HG03039 (cell line): ENCODE data around the gene EYA4.

Experiments
- ATAC-seq: cut with Tn5 transposase; IDR thresholded peaks from one replicate; pipeline ENCODE4 v1.9.1; 2021; ENCODE audit warnings: mild to moderate bottlenecking, moderate library complexity; ENCODE audit not compliant: unreplicated experiment

EYA4 gene

DNA sequence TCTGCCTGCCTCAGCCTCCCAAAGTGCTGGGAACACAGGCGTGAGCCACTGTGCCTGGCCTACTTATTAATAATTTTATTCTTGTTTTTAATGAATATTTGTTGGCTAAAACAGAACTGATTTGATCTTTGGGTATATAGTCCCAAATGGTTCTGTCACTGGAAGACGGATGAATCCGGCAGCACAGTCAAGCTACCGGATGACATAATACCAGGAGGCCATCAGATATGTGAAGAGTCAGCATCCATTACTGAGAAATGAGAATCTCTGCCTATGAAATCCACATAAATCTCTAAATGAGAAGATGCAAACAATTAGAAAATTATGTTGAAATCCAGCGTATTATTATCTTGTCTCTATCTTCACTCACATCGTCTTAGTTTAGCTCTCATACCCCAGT is 263.0 kb downstream of the EYA4 start:
- ATAC-seq, result no peak

DNA sequence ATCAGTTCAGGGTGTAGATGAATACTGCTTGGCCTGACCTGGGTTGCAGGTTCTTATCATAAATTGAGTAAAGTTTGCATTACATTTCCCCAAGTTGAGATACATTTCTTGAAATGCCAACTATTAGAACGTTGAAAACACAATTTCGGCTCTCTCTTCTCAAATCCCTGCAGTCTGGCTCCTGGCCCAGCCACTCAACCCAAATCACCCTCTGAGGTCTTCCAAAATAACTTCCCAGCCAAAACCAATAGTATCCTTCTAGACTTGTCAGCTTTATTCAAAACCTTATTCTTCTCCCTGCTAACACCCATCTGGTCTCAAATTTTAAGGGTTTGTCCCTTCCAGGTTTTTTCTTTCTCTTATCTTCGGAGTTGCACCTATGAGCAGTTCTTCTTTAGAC is 263.6 kb downstream of the EYA4 start:
- no peak for ATAC-seq

DNA sequence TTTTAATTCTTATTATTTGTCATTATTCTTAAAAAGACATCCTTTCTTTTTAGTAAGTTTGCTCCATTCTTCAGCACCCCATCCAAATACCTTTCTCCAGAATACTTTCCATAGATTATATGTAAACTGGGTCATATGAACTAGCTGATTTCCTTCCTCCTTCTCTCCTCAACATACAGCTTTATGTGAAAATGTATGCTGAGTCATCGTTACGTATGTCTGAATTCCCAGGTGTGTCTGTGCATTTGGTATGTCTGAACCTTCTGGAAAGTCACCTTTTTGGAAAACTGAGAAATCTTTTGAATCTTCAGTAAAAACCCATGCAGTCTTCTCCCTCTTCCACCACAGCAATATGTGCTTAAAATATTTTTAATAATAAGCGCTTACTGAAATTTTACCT is 264.5 kb downstream of the EYA4 start:
- no peak for ATAC-seq

DNA sequence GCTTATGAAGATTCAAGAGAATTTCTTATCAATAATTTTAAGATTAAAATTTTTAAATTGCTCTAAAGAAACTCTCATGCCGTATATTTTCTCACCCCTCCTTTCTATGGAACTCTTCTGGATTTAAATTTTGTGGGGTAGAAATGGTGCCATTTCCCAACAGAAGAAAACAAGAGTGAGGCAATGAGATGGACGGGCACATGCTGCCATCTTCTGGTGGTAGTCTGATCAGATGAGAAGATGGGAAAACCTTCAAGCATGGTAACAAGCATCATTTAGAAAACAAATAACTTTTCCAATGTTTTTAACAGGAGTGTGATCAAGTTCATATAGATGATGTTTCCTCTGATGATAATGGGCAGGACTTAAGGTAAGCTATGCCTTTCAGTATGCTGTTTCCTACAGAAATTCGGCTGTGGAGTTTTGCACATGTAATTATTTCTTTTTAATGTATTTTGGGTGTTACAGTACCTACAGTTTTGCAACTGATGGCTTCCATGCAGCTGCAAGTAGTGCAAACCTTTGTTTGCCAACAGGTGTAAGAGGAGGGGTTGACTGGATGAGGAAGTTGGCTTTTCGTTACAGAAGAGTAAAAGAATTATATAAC is 271.4 kb downstream of the EYA4 start:
- ATAC-seq, result no peak

DNA sequence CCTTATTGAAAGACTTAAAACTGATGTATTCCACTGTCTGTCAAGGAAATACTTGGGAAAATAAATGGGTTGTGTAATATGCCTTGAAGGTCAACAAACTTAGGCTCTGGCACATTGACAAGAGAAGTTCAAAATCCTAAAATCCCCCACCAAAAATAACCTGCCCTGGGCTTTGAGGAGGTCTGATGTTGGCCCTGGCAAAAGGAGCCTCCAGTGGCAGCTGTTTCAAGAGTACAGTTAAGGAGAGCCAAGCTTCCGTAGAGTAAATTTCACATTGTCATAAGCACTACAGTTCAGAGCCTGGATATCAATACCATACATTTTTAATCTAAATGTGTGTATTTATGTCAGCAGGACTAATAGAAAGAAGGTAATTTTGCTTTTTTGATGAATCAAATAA is 282.7 kb downstream of the EYA4 start:
- no peak for ATAC-seq

DNA sequence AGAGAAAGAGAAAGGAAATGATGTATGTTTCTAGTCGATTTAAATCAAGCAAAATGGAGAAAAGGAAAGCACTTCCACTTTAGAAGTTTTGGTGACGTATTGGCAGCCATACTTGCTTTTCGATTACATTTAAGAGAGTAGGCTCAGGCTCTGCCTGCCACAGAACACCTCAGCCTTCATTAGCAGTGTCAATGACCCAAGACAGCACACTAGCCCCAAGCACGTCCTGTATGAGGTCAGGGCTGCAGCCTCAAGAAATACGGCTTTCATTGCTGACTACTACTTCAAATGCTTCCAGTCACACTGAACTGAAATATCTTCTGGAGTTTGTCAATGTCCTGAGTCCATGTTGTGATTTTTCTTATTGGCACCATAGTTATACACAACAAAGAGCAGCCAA is 285.3 kb downstream of the EYA4 start:
- no peak for ATAC-seq

DNA sequence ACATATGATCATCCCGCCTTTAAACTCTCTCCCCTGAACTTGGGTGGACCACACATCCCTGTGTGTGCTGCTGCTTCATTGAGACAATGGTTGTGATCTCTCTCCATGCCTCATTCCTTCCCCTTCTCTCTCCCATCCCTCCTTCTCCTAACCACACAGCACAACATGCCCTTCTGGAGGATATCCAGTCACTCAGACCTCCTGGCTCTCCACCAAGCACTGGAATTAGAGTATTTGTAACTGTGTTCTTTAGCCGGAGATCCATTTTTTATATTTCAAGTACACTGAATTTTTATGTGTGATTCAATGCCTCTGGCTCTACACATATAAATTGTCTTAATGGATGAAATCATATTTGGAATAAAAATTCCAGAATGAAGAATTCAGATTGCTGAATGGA is 287.4 kb downstream of the EYA4 start:
- no peak for ATAC-seq

DNA sequence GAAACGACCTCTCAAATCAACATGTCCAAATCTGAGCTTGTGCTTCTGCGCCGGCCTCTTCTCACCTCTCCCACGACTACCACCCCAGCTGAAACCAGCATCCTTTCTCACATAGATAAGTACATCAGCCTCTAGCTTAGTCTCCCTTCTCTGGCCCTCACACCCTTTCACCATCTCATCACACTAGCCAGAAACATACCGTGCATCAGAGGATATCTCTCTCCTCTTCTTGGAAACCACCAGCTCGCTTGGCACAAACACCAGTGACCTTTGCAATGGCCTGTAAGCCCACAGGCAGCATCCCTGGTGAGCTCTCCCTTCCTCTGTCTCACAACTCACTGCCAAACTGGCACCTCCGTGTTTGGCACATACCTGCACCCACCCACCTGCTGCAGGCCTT is 291.8 kb downstream of the EYA4 start:
- ATAC-seq, result no peak

DNA sequence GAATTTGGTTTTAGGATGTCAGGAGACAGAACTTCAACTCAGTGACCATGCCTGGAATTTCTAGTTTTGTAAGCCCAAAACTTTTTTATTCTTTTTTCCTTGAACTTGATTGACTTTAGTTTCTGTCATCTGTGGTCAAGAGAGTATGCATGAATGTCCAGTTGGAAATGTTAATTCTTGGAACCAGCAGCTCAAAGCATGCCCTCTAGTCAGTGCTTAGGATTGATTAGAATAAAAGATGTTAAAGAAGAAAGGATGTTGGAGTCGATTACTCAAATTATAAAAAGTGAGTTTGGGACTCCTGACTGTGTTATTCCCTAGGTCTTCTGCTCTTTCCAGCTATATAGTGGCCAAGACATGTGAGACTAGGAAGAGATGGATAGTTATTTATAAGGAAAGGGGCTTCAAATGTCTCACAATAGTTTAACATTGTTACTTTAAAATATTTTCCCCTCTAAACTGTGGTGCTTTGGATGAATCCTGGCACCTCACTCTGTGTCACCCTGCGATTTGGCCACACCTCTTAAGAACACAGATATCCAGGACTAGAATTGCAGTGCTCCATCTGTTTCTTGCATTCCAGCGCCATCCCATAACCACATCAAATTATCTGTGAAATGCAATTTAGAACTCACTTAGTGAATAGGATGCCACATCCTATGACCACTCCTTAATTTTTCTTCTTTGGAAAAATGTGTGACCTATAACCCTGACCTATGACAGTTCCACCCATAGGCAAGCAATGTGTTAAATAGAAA is 298.5 kb downstream of the EYA4 start:
- no peak for ATAC-seq

DNA sequence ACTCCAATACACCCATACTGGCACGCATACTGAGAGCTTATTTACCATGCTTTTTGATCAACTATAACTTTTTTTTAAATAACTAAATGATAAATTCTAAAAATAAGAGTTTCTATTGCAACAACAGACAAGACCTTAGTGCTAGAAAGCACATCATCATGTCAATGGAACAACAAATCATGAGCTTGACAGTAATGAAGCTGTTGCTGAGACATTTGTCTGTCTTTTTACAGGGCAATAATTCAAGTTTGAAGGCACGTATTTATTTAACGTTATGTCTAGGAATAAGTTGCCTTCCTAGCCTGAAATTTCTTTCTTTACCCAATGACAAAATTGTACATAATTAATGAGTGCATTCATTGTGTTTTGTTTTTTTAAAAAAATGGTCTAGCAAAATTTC is 299.2 kb downstream of the EYA4 start:
- ATAC-seq, result no peak

DNA sequence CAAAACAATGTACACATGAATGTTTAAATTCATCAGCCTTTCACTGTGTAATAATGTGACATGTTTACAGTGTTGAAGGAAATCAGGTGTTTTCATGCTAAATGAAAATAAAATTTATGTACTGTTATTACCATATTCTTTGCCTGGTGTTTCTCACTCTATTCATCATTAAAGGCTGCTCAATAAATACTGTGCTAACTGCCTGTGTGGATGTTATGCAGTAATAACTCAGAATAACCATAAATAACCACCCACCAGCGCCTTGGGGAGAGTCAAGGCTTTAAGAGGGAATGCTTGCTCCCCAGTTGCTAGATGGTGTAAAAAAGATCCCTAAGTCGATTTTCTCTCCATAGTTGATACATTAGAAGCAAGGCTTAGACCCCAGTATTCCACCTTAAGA is 299.9 kb downstream of the EYA4 start:
- no peak for ATAC-seq

DNA sequence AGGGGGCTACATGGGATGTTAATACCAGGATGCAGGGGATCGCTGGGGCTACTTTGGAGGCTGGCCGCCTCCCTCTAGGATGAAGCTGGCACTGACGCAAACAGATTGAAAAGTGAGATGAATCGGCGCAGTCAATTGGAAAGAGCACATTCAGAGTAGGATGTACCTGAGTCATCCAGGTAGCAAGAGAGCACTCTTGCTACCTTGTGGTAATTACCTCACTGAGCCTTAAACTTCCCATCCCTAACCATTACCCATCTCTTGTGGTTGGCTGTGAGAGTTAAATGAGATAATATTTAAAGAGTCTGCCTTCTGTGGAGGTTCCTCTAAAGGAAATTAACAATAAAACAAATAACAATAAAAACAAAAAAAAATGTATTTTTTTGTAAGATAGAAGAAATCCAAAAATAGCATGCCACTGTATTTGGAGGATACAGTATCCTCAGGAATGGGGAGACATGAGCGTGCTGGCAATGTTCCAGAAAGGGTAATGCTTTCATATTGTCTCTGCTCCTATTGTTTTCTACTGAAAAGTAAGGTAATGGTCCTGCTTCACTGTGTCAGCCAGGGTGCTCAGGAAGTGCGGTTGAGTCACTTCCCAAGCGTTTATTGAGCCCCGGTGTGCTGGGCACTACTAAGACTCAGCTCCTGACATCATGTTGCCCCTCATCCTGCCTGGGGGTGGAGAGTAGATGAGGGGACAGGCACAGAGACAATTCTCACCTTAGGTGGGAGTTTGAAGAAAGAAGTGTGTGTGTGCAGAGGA is 301.1 kb downstream of the EYA4 start:
- no peak for ATAC-seq

DNA sequence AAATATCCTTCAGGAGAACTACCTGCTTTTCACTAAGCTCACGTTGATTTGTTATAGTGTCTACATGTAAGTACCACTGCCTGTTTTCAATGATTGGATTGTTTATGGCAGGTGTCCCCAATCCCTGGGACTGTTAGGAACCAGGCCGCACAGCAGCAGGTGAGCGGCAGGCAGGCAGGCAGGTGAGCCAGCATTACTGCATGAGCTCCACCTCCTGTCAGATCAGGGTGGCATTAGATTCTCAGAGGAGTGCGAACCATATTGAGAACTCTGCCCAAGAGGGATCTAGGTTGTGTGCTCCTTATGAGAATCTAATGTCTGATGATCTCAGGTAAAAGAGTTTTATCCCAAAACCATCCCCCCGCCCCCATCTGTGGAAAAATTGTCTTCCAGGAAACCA is 303.3 kb downstream of the EYA4 start:
- ATAC-seq, result no peak

DNA sequence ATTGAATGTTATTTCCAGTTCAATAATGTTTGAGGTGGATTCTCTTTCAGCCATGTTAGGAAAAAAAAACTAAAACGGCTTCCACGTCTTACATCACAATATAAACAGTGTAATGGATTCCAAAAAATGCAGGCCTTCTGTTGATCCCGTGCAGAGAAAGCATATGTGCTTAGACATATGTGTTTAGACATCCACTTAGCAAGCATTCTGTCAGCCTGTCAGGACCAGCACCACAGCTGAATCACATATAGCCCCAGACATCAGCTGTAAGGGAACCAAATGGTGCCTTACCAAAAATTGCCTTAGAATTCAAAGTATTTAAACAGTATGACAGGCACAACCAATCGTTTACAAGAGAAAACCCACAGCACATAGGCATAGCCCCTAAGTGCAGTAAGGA is 304.9 kb downstream of the EYA4 start:
- no peak for ATAC-seq

DNA sequence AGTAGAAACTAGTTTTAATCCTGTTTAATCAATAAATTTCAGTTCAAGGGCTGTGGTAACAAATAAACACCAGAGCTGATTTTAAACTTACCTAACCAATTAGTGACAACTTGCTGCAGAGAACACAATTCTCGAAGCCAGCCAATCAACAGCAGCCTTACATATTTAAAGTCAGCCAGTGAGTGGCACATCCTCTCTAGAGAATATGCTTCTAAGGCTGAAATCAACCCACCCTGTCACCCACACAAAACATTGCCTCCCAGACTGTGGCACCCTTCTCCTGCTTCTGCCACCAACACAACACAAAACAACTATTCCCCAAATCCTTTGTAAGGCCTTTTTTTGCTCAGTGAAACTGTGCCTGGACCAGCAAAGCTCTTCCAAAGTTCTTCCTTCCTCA is 306.0 kb downstream of the EYA4 start:
- ATAC-seq, result no peak

DNA sequence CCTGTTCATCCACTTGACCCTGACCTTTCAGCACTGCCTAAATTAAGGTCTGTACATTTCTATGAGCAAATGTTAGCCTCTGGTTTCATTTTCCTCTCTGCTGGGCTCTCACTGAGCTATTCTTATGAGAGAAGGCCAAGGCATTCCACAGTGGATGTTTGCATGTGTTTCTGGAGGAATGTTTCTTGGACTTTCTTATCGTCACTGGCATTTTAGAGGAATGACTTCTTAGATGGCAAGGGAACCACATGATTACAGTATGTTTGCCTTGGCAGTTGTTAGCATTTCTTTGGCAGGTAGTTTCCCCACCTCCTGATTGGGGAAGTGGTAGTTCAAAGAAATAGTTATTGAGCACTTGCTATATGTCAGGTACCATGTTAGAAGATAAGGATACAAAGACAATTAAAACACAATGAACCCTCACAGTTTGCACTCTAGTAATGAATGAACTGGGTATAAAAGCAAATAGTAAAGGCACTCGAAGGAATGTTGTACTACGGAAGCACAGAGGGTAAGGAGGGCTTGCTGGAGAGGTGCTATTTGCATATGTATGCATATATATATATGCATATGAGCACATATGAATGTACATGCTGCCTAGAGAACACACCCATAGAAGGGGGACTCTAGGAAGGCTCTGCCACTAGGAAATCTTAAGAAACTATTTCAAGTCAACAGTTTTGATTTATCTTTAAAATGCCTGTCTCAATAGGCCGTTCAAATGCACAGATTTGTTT is 307.4 kb downstream of the EYA4 start:
- no peak for ATAC-seq

DNA sequence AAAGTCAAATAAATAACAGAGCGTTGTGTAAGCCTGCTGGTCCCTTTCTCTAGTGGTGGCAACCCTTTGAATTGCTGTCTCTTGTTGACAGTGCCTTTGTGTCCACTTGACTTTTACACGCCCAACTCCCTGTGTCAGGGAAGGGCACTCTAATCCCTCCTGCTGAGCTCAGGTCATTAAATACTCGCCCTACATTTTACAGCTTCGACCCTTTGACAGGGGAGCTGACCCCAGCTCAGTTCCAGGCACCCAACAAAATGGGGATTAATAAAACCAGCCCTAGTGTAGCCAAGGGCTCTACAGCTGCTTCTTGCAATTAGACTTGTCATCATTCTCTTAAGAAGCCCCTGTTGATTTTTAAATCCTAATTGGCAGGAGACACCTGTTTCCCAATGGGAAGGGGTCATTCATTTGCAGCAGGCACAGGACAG is 308.2 kb downstream of the EYA4 start:
- ATAC-seq, result no peak

DNA sequence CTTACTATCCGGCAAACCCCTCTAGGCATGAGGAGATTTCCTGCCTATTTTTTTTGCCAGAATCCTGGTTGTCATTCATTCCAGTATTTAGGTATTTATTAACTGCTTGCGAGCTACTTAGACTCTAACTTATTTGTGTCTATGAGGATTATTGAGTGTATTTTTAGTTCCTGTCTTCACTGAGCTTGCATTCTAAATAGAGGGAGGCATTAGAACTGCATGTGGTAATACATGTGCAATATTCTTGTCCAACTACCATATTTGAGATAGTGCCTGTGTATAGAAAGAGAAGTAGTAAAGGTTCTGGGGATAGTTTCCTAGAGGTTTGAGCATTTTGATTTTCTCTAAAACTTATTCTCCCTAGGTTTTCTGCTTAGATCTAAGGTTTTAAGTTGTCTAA is 308.9 kb downstream of the EYA4 start:
- no peak for ATAC-seq

DNA sequence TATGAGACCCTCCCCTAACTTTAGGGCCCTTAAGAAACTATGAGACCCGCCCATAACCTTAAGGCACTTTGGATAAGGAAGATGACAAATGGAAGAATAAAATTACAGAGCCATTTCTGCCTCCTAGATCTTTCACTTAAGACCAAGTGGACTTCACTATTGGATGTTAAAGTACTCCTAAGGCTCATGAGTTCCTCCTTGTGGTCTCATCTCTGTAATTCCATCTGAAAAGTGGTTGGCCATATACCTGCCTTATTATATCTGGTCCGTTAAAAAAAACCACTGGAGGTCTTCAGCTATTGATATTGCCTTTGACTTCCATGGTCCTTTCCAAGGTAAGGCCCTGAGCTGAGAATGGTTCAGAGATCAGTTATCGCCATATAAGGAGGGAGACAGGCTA is 310.3 kb downstream of the EYA4 start:
- no peak for ATAC-seq

DNA sequence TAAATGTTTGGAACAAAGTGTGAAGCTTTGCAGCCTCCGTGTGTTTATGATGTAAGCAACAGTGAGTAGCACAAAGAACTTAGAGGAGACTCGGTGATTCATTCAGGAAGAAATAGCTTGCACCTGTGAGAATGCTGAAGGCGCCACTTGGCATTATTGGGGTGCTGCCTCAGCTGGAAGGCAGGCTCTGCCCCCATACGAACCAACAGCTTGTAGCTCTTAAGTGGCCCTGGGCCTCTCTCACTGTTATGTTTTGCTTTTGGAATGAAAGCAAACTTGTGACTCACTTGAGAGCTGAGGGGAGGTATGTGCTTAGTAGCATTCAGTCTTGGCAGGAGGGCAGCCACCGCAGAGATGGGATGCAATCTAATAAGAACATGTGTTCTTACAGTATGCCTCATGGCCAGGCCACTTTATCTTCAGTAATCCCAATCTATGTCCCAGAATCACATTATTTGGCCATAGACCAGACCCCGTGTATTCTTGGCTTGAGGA is 310.7 kb downstream of the EYA4 start:
- no peak for ATAC-seq

DNA sequence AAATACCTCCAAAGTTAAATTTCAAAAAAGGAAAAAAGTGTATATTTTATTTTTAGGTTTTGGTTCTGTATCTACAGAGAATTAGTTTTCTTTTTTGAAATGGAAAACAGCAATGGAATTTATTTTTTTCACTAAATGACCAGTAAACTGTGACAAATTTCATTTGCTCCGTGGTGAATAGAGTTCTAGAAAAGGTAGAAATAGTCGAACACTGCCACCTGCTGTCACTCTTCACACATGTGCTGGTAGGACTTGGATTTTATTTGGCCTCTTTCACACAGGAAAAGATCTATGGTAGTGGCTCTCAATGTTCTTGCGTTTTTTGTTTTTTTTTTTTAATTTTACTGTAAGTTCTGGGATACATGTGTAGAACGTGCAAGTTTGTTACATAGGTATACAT is 312.5 kb downstream of the EYA4 start:
- ATAC-seq, result no peak
